ENCODE data around the gene WBP4.
A peak's percentile ranks its signal among the peaks of the same experiment; 100 is the strongest.

The WBP4 gene, protein sequence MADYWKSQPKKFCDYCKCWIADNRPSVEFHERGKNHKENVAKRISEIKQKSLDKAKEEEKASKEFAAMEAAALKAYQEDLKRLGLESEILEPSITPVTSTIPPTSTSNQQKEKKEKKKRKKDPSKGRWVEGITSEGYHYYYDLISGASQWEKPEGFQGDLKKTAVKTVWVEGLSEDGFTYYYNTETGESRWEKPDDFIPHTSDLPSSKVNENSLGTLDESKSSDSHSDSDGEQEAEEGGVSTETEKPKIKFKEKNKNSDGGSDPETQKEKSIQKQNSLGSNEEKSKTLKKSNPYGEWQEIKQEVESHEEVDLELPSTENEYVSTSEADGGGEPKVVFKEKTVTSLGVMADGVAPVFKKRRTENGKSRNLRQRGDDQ

GRCh38 chr13:41061075-41061913, at the start of gene WBP4:
Gene WBP4, plus strand, starts transcription at chr13:41061509. Its CDS starts 165 bp downstream, at chr13:41061674.
- no peak for FAIRE-seq
- peak; percentile 61 for DNase-seq (ENCODE audit: insufficient read length, low spot score)
- TF ChIP-seq, protein P1, sequence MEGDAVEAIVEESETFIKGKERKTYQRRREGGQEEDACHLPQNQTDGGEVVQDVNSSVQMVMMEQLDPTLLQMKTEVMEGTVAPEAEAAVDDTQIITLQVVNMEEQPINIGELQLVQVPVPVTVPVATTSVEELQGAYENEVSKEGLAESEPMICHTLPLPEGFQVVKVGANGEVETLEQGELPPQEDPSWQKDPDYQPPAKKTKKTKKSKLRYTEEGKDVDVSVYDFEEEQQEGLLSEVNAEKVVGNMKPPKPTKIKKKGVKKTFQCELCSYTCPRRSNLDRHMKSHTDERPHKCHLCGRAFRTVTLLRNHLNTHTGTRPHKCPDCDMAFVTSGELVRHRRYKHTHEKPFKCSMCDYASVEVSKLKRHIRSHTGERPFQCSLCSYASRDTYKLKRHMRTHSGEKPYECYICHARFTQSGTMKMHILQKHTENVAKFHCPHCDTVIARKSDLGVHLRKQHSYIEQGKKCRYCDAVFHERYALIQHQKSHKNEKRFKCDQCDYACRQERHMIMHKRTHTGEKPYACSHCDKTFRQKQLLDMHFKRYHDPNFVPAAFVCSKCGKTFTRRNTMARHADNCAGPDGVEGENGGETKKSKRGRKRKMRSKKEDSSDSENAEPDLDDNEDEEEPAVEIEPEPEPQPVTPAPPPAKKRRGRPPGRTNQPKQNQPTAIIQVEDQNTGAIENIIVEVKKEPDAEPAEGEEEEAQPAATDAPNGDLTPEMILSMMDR (IDR thresholded peaks at IDR 0.05; ENCODE audit: insufficient read depth, missing control alignments) = no peak

DNA sequence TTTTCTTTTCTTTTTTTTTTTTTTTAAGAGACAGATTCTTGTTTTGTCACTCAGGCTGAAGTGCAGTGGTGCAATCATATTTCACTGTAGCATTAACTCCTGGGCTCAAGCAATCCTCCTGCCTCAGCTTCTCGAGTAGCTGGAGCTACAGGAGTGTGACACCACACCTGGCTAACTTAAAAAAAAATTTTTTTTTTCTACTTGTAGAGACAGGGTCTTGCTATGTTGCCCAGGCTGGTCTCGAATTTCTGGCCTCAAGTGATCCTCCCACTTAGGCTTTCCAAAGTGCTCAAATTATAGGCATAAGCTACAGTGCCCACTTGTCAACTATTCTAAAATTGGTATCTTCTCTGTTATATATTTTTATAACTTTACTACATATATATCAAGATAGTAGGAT, 48.8 kb upstream of the WBP4 start:
- TF ChIP-seq, protein P1 (IDR thresholded peaks at IDR 0.05; ENCODE audit: insufficient read depth, missing control alignments) = no peak
- no peak for DNase-seq (ENCODE audit: insufficient read length, low spot score)
- FAIRE-seq = no peak

DNA sequence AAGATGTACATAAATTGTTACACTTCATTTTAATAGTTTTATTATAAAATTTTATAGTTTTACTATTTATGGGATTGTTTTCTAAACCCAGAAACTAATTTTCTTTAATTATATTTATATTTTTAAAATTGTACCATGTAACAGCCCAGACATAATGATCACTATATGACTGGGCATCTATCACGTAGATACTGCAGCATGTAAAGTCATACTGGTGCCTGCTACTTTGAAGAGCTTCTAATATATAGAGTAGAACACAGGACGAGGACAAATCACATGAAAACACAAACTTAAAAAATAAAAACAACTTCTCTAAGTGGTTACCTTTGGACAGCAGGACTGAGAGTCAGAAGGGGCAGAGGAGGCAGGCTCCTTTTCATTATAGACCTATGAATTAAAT, 47.5 kb upstream of the WBP4 start:
- TF ChIP-seq, protein P1 (IDR thresholded peaks at IDR 0.05; ENCODE audit: insufficient read depth, missing control alignments) = no peak
- FAIRE-seq (no peak), DNase-seq (ENCODE audit: insufficient read length, low spot score) (no peak)

- DNase-seq (ENCODE audit: insufficient read length, low spot score) (no peak), FAIRE-seq (peak; percentile 6)
- TF ChIP-seq, protein P1 (IDR thresholded peaks at IDR 0.05; ENCODE audit: insufficient read depth, missing control alignments) = no peak
These were observed 45.4 kb upstream of the WBP4 start for GRCh38 chr13:41015920-41016319.

GRCh38 chr13:41017159-41017558, 44.1 kb upstream of the WBP4 start:
- FAIRE-seq (no peak), DNase-seq (ENCODE audit: insufficient read length, low spot score) (no peak)
- TF ChIP-seq, protein P1 (IDR thresholded peaks at IDR 0.05; ENCODE audit: insufficient read depth, missing control alignments) = no peak

DNA sequence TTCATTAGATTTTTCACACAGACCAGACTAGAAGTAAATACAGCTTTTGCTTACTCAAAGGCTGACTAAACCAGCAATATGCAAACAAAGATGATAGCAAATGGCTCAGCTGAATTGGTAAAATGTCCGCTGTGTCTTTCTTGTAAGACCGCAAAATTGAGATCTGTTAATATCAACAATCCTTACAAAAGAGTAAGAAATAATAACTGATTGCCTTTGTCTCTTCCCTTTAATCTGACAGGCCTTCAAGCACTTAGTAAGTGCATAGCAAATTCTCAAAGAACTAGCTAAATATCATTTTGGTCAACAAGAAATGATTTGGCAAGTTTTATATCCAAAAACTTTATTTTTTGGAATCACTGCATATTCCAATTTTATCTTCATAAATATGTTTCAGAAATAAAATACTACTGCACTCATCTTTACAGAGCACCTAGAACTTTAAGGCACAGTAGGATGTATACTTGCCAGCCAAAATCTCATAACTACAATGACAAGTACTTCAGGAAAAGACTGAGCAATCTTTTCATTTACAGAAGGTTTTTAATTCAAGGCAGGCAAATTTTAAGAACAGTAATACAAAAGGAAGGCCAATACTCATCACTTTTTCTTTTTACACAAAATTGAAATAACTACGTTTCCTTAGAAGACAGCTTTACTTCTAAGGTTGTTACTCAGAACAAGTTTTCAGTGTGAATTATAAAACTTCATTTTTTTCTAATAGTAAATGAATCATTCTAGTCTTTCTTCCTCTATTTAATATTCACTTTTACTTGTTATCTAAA, 43.3 kb upstream of the WBP4 start:
- FAIRE-seq (no peak), DNase-seq (ENCODE audit: insufficient read length, low spot score) (no peak)
- TF ChIP-seq, protein P1 (IDR thresholded peaks at IDR 0.05; ENCODE audit: insufficient read depth, missing control alignments) = no peak

All from D721Med (cell line).